NCI-H524 (cell line): Measurements from ENCODE around the gene AP2B1.
"Not testable (repeated sequence)": the region's sequence is repeated elsewhere in the genome, so short reads cannot be mapped to it uniquely, and the experiment has no call there.

Experiments
- DNase-seq, 2 experiments: peaks; one replicate each; lab custom pipeline; 2025; lab: John Stamatoyannopoulos, UW

Gene AP2B1

GRCh38 chr17:35575759-35576158 lies 11.4 kb upstream of the AP2B1 start:
- DNase-seq = no peak

- no peak for DNase-seq
Measured at GRCh38 chr17:35577830-35578196, 9.3 kb upstream of the AP2B1 start.

GRCh38 chr17:35578197-35578928 lies 8.8 kb upstream of the AP2B1 start, which contains the start of gene PEX12:
TSS of gene PEX12 (minus strand) at chr17:35578571. CDS start at chr17:35578021, 550 bp downstream.
- DNase-seq = peak; percentile 81 to 88

GRCh38 chr17:35578929-35579432 lies 8.1 kb upstream of the AP2B1 start:
- no peak for DNase-seq

GRCh38 chr17:35584061-35584460 lies 3.1 kb upstream of the AP2B1 start:
- DNase-seq = no peak

GRCh38 chr17:35586569-35587073 lies 501 bp upstream of the AP2B1 start:
- no peak for DNase-seq

GRCh38 chr17:35588196-35588920 lies 1.2 kb downstream of the AP2B1 start:
- no peak for DNase-seq

GRCh38 chr17:35596072-35596471 lies 8.9 kb downstream of the AP2B1 start:
- DNase-seq = no peak

- DNase-seq = no peak
Measured at GRCh38 chr17:35596530-35597233, 9.6 kb downstream of the AP2B1 start.

- DNase-seq = no peak
Measured at GRCh38 chr17:35597604-35598003, 10.5 kb downstream of the AP2B1 start.

- DNase-seq = no peak
Measured at GRCh38 chr17:35603674-35604073, 16.6 kb downstream of the AP2B1 start.

GRCh38 chr17:35605678-35606077 lies 18.6 kb downstream of the AP2B1 start:
- no peak for DNase-seq

- DNase-seq = no peak
Measured at GRCh38 chr17:35607239-35607847, 20.2 kb downstream of the AP2B1 start.

GRCh38 chr17:35609831-35610230 lies 22.7 kb downstream of the AP2B1 start:
- DNase-seq = no peak

- not testable (repeated sequence) for DNase-seq
Measured at GRCh38 chr17:35610746-35611145, 23.6 kb downstream of the AP2B1 start.

GRCh38 chr17:35612924-35613521 lies 25.9 kb downstream of the AP2B1 start:
- peak in 1 of 2 experiments; percentile 42 for DNase-seq

- no peak for DNase-seq
Measured at GRCh38 chr17:35614810-35615209, 27.7 kb downstream of the AP2B1 start.

- no peak for DNase-seq
Measured at GRCh38 chr17:35616536-35616935, 29.4 kb downstream of the AP2B1 start.

- DNase-seq = no peak
Measured at GRCh38 chr17:35617505-35617904, 30.4 kb downstream of the AP2B1 start.

- DNase-seq = no peak
Measured at GRCh38 chr17:35618628-35619027, 31.5 kb downstream of the AP2B1 start.

GRCh38 chr17:35621768-35622167 lies 34.6 kb downstream of the AP2B1 start:
- DNase-seq = no peak

GRCh38 chr17:35627417-35627816 lies 40.3 kb downstream of the AP2B1 start:
- no peak for DNase-seq
